ENCODE data around the gene PIGZ.

GRCh38 chr3:196974661-196975060, 6.0 kb upstream of the PIGZ start:
- no peak for TF ChIP-seq CTCF (IDR thresholded peaks at IDR 0.05 in 2 of 3, conservative IDR thresholded peaks at IDR 0.05 in 1 of 3; ENCODE audit: insufficient read depth in 2 of 3, low read depth in 1 of 3, low read length in 3 of 3)
- no peak for TF ChIP-seq STAG1 (CRISPR knock-in tag; IDR thresholded peaks at IDR 0.05; ENCODE audit: borderline replicate concordance)
- no peak for TF ChIP-seq MXI1 (IDR thresholded peaks at IDR 0.05; ENCODE audit: low read depth, low read length)
- TF ChIP-seq ZNF584 (CRISPR knock-in tag; IDR thresholded peaks at IDR 0.05; ENCODE audit: low read depth): no peak
- TF ChIP-seq, protein P1, sequence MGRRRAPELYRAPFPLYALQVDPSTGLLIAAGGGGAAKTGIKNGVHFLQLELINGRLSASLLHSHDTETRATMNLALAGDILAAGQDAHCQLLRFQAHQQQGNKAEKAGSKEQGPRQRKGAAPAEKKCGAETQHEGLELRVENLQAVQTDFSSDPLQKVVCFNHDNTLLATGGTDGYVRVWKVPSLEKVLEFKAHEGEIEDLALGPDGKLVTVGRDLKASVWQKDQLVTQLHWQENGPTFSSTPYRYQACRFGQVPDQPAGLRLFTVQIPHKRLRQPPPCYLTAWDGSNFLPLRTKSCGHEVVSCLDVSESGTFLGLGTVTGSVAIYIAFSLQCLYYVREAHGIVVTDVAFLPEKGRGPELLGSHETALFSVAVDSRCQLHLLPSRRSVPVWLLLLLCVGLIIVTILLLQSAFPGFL (CRISPR knock-in tag; IDR thresholded peaks at IDR 0.05): no peak
- TF ChIP-seq, protein P2, sequence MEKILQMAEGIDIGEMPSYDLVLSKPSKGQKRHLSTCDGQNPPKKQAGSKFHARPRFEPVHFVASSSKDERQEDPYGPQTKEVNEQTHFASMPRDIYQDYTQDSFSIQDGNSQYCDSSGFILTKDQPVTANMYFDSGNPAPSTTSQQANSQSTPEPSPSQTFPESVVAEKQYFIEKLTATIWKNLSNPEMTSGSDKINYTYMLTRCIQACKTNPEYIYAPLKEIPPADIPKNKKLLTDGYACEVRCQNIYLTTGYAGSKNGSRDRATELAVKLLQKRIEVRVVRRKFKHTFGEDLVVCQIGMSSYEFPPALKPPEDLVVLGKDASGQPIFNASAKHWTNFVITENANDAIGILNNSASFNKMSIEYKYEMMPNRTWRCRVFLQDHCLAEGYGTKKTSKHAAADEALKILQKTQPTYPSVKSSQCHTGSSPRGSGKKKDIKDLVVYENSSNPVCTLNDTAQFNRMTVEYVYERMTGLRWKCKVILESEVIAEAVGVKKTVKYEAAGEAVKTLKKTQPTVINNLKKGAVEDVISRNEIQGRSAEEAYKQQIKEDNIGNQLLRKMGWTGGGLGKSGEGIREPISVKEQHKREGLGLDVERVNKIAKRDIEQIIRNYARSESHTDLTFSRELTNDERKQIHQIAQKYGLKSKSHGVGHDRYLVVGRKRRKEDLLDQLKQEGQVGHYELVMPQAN (IDR thresholded peaks at IDR 0.05; ENCODE audit: borderline replicate concordance): no peak
- no peak for TF ChIP-seq EZH2 (IDR thresholded peaks at IDR 0.05; ENCODE audit: borderline replicate concordance, low read depth, low read length)
- no peak for TF ChIP-seq ARID2 (IDR thresholded peaks at IDR 0.05)
- TF ChIP-seq KAT2B (IDR thresholded peaks at IDR 0.05; ENCODE audit: low read depth, low read length): no peak
- no peak for TF ChIP-seq E2F1 (CRISPR knock-in tag; IDR thresholded peaks at IDR 0.05)
- TF ChIP-seq NCOR1 (IDR thresholded peaks at IDR 0.05): no peak
- TF ChIP-seq KLF10 (CRISPR knock-in tag; IDR thresholded peaks at IDR 0.05): no peak
